GM12878 (cell line): ENCODE results near the gene CGN.

Experiments used
- CBFB ChIP-seq: IDR thresholded peaks from 2 replicates; pipeline ENCODE4 v1.6.1; 2016; ENCODE audit warnings: antibody characterized with exemption, low read depth
- EGR1 ChIP-seq, 2 experiments: IDR thresholded peaks; 1 replicate in 1 of 2; 2 replicates in 1 of 2; pipeline ENCODE4 v1.6.1; 2011 to 2012; ENCODE audit warnings: low read depth in 2 of 2, low read length in 2 of 2, borderline replicate concordance in 1 of 2, mild to moderate bottlenecking in 1 of 2, moderate library complexity in 1 of 2
- GABPA ChIP-seq: IDR thresholded peaks from 2 replicates; pipeline ENCODE4 v1.6.1; 2014; ENCODE audit warnings: antibody characterized with exemption, low read depth, mild to moderate bottlenecking, inconsistent platforms
- SMAD1 ChIP-seq: fragments of 450-650 bp; IDR thresholded peaks from 2 replicates; pipeline ENCODE4 v1.6.1; 2018; ENCODE audit warnings: mild to moderate bottlenecking, low read depth; ENCODE audit not compliant: partially characterized antibody
- SREBF2 ChIP-seq: IDR thresholded peaks from 2 replicates; pipeline ENCODE4 v1.6.1; 2012; ENCODE audit warnings: mild to moderate bottlenecking, low read length
- TF ChIP-seq, protein P1 (sequence below): fragments of 450-650 bp; IDR thresholded peaks from 2 replicates; pipeline ENCODE4 v1.6.1; 2016; ENCODE audit warnings: mild to moderate bottlenecking

DNA sequence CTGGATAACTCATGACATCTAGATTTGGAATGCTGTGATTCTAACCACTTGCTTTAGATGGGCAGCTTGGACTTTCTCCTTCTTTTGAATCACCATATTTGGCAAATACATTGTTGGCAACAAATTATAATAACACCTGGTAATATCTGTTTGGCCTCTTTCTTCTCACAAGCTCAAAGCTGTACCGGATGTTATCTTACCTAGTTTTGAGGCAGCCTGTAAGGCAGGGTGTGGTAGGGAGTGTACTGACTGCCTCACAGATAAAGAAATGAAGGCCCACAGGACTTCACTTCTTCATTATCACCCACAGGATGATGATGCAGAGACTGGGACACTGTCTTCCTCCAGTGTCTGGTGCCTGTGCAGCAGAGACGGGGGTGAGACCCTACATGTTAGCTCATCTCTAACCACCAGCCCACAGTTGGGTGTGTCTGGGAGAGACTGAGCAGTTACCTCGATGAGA, 57.5 kb downstream of the CGN start:
- no peak for TF ChIP-seq CBFB
- TF ChIP-seq SREBF2, result no peak
- TF ChIP-seq, protein P1, sequence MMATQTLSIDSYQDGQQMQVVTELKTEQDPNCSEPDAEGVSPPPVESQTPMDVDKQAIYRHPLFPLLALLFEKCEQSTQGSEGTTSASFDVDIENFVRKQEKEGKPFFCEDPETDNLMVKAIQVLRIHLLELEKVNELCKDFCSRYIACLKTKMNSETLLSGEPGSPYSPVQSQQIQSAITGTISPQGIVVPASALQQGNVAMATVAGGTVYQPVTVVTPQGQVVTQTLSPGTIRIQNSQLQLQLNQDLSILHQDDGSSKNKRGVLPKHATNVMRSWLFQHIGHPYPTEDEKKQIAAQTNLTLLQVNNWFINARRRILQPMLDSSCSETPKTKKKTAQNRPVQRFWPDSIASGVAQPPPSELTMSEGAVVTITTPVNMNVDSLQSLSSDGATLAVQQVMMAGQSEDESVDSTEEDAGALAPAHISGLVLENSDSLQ, result no peak
- TF ChIP-seq EGR1 (IDR thresholded peaks at IDR 0.05; ENCODE audit: borderline replicate concordance in 1 of 2, low read depth in 2 of 2, low read length in 2 of 2), result no peak
- no peak for TF ChIP-seq SMAD1
- TF ChIP-seq GABPA, result no peak
